Lung (tissue), 12 donors: ENCODE data around the gene PLVAP. TPM values are rescaled to one million over a fixed set of nuclear protein-coding genes. Genes with fewer than 3 reads are reported as not detected.

Experiments used
- ATAC-seq: fragments of 200-7000 bp; cut with Tn5 transposase; one replicate; pipeline ENCODE4 v1.9.1; 2020; ENCODE audit warnings: moderate number of reproducible peaks; ENCODE audit not compliant: insufficient read depth, low FRiP score
- DNase-seq, 3 donors: peaks; one replicate each; pipeline ENCODE4 v3.0.0-alpha.2; 2013 to 2017
- H3K27ac ChIP-seq, 2 donors: one replicate each; pipeline ENCODE4 v1.5.1; 2013; ENCODE audit warnings: mild to moderate bottlenecking in 2 of 2, moderate library complexity in 2 of 2, control low read depth in 1 of 2, inconsistent platforms in 1 of 2, low read depth in 1 of 2, low read length in 1 of 2
- H3K27me3 ChIP-seq, 3 donors: one replicate each; pipeline ENCODE4 v1.5.1; 2013; ENCODE audit warnings: low read length in 2 of 3; ENCODE audit not compliant: control insufficient read depth in 3 of 3, insufficient read depth in 3 of 3
- H3K36me3 ChIP-seq, 4 donors: one replicate each; pipeline ENCODE4 v1.5.1; 2013; ENCODE audit warnings: low read length in 4 of 4, mild to moderate bottlenecking in 1 of 4, moderate library complexity in 1 of 4; ENCODE audit not compliant: control insufficient read depth in 4 of 4, insufficient read depth in 4 of 4
- H3K4me1 ChIP-seq, 5 donors: one replicate each; pipeline ENCODE4 v1.5.1; 2013; ENCODE audit warnings: low read length in 5 of 5, mild to moderate bottlenecking in 2 of 5, moderate library complexity in 1 of 5; ENCODE audit not compliant: control insufficient read depth in 5 of 5, insufficient read depth in 5 of 5
- H3K4me3 ChIP-seq: one replicate; pipeline ENCODE4 v1.5.1; 2013; ENCODE audit warnings: mild to moderate bottlenecking, control low read depth, moderate library complexity
- H3K9ac ChIP-seq, 2 donors: one replicate each; pipeline ENCODE4 v1.5.1; 2013; ENCODE audit warnings: low read length in 2 of 2, control low read depth in 1 of 2; ENCODE audit not compliant: insufficient read depth in 1 of 2
- H3K9me3 ChIP-seq, 4 donors: one replicate each; pipeline ENCODE4 v1.5.1; 2013; ENCODE audit warnings: low read length in 3 of 4, mild to moderate bottlenecking in 1 of 4, moderate library complexity in 1 of 4; ENCODE audit not compliant: control insufficient read depth in 4 of 4, insufficient read depth in 3 of 4
- whole genome bisulfite sequencing, 2 donors: extraction: QIAGEN DNeasy Blood & Tissue Kit; methylation state at CpG; one replicate each; pipeline ENCODE4 v1.1.7; 2013; 5-methylcytosine and 5-hydroxymethylcytosine counted together
- polyA plus RNA-seq, 2 donors: library from polyadenylated mRNA; stranded (reverse); fragments of 200-250 nt; gene quantifications; one replicate each; pipeline ENCODE4 v1.2.1, GENCODE V29; 2013
- total RNA-seq, 2 donors: library from RNA; depleted of rRNA in 1 of 2; stranded (reverse); fragments of >200 nt in 1 of 2; gene quantifications; one replicate each; pipeline ENCODE4 v1.2.1, GENCODE V29; 2014 to 2021
- TF ChIP-seq, protein P1 (sequence below): IDR thresholded peaks from 2 replicates; pipeline ENCODE4 v1.5.1; 2012; ENCODE audit warnings: mild to moderate bottlenecking; ENCODE audit errors: control extremely low read depth, extremely low read depth
- donor health status: control.
- donor health status: control.
- donor health status: Bipolar disorder and iron deficiency.
- donor health status: healthy.
- donor health status: DM: yes; HTN: yes; CAD: no.

The PLVAP gene
- total and polyA plus RNA-seq, 4 donors, result 6.4 to 55.0 (median 25.8) TPM

GRCh38 chr19:17331045-17331558 is 46.0 kb downstream of the PLVAP start:
- DNase-seq (no peak), ATAC-seq (no peak)
- 92 to 94% methylated on average over 13 of the region's 13 CpGs for WGBS, 2 donors
- Histone ChIP-seq H3K9me3 (no peaks in the 10 kb centered on the region), H3K9ac (no peak overlapping the region), H3K27ac (no peak overlapping the region), H3K36me3 (peaks cover 0 to 5% (median 2%) of the 10 kb centered on the region in 4 donors), H3K27me3 (peaks cover 0 to 9% (median 2%) of the 10 kb centered on the region in 3 donors), H3K4me1 (peaks cover 0 to 17% (median 8%) of the 10 kb centered on the region in 5 donors), H3K4me3 (no peak overlapping the region)
- TF ChIP-seq, protein P1, sequence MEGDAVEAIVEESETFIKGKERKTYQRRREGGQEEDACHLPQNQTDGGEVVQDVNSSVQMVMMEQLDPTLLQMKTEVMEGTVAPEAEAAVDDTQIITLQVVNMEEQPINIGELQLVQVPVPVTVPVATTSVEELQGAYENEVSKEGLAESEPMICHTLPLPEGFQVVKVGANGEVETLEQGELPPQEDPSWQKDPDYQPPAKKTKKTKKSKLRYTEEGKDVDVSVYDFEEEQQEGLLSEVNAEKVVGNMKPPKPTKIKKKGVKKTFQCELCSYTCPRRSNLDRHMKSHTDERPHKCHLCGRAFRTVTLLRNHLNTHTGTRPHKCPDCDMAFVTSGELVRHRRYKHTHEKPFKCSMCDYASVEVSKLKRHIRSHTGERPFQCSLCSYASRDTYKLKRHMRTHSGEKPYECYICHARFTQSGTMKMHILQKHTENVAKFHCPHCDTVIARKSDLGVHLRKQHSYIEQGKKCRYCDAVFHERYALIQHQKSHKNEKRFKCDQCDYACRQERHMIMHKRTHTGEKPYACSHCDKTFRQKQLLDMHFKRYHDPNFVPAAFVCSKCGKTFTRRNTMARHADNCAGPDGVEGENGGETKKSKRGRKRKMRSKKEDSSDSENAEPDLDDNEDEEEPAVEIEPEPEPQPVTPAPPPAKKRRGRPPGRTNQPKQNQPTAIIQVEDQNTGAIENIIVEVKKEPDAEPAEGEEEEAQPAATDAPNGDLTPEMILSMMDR, result no peak

GRCh38 chr19:17330262-17331044 is 46.7 kb downstream of the PLVAP start:
- H3K27me3 ChIP-seq, result peaks cover 0 to 9% (median 2%) of the 10 kb centered on the region in 3 donors
- TF ChIP-seq, protein P1, result no peak
- H3K27ac ChIP-seq, result no peak overlapping the region
- ATAC-seq (no peak), DNase-seq (no peak)
- WGBS, 2 donors, result 95% methylated on average over 24 of the region's 24 CpGs
- H3K9me3 ChIP-seq, result no peaks in the 10 kb centered on the region
- H3K9ac ChIP-seq, result no peak overlapping the region
- peaks cover 0 to 17% (median 8%) of the 10 kb centered on the region in 5 donors for H3K4me1 ChIP-seq
- peaks cover 0 to 7% (median 2%) of the 10 kb centered on the region in 4 donors for H3K36me3 ChIP-seq
- no peak overlapping the region for H3K4me3 ChIP-seq

- WGBS, 2 donors, result 65 to 74% methylated on average over 49 to 51 of the region's 51 CpGs
- Histone ChIP-seq H3K27ac (no peak overlapping the region), H3K9ac (no peak overlapping the region), H3K27me3 (peaks cover 0 to 9% (median 2%) of the 10 kb centered on the region in 3 donors), H3K4me3 (no peak overlapping the region), H3K4me1 (peaks cover 0 to 17% (median 6%) of the 10 kb centered on the region in 5 donors), H3K9me3 (no peaks in the 10 kb centered on the region), H3K36me3 (peaks cover 0 to 13% (median 2%) of the 10 kb centered on the region in 4 donors)
- no peak for ATAC-seq
- TF ChIP-seq, protein P1, result no peak
- no peak for DNase-seq
Observed at GRCh38 chr19:17329366-17330261, 47.5 kb downstream of the PLVAP start.
